ENCODE data around the gene FASN. TPM values are rescaled to one million over a fixed set of nuclear protein-coding genes. Genes with fewer than 3 reads are reported as not detected.

FASN gene
- total and polyA plus RNA-seq, 2 donors (not counting 1 experiment from before 2014, with no cell fraction given): 36.8 to 242 TPM

DNA sequence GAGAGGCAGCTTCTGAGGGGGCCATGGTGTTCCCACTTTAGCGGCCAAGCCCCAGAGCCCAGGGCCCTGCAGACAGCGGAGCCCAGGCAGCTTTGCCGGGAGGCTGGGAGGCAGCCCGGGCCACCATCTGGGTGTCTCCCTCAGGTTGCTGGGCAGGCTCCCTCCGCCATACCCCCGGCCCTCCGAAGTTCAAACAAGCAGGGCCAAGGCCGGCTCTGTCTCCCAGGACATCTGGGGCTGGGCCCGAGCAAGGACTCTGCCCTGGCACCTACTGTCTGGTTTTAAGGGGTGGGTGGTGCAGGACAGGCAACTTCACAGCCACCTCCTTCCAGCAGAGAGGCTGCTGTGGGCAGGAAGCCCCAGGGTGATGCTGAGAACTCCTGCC is 35.1 kb downstream of the FASN start:
- H2AFZ ChIP-seq (ENCODE audit: low read length): no peak overlapping the region
- no peaks in the 10 kb centered on the region for H3K9me3 ChIP-seq (ENCODE audit: control insufficient read depth, insufficient read depth, low read depth, low read length)
- no peak overlapping the region for H3K4me2 ChIP-seq (ENCODE audit: extremely low read depth, insufficient read depth, low read length)
- no peak overlapping the region for H3K4me3 ChIP-seq (replicated peaks in 1 of 4; ENCODE audit: control extremely low read depth in 1 of 4, insufficient read depth in 1 of 4, low read depth in 3 of 4, low read length in 4 of 4)
- H3K27me3 ChIP-seq (ENCODE audit: control insufficient read depth, insufficient read depth, low read length): no peaks in the 10 kb centered on the region
- no peaks in the 10 kb centered on the region for H4K20me1 ChIP-seq (ENCODE audit: control insufficient read depth, extremely low read depth, insufficient read depth, low read length)
- no peak for DNase-seq (ENCODE audit: low read depth in 2 of 2)
- no peak overlapping the region for H3K27ac ChIP-seq (ENCODE audit: insufficient read depth, low read length)
- TF ChIP-seq, protein P1, sequence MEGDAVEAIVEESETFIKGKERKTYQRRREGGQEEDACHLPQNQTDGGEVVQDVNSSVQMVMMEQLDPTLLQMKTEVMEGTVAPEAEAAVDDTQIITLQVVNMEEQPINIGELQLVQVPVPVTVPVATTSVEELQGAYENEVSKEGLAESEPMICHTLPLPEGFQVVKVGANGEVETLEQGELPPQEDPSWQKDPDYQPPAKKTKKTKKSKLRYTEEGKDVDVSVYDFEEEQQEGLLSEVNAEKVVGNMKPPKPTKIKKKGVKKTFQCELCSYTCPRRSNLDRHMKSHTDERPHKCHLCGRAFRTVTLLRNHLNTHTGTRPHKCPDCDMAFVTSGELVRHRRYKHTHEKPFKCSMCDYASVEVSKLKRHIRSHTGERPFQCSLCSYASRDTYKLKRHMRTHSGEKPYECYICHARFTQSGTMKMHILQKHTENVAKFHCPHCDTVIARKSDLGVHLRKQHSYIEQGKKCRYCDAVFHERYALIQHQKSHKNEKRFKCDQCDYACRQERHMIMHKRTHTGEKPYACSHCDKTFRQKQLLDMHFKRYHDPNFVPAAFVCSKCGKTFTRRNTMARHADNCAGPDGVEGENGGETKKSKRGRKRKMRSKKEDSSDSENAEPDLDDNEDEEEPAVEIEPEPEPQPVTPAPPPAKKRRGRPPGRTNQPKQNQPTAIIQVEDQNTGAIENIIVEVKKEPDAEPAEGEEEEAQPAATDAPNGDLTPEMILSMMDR (conservative IDR thresholded peaks at IDR 0.05 in 1 of 2, IDR thresholded peaks at IDR 0.05 in 1 of 2; ENCODE audit: low read depth in 1 of 2, low read length in 2 of 2): no peak
- no peak for TF ChIP-seq EZH2 (IDR thresholded peaks at IDR 0.05; ENCODE audit: low read length, missing control alignments)
- H3K9ac ChIP-seq (ENCODE audit: insufficient read depth, low read length): no peak overlapping the region
- H3K4me1 ChIP-seq (ENCODE audit: control insufficient read depth, extremely low read depth, insufficient read depth, low read length): no peaks in the 10 kb centered on the region
- peaks cover 12% of the 10 kb centered on the region for H3K79me2 ChIP-seq (ENCODE audit: control insufficient read depth, insufficient read depth, low read length)
- peaks cover 36% of the 10 kb centered on the region for H3K36me3 ChIP-seq (ENCODE audit: control insufficient read depth, insufficient read depth, low read length)

GRCh38 chr17:82062076-82062983 is 35.7 kb downstream of the FASN start:
- Histone ChIP-seq H3K27me3 (ENCODE audit: control insufficient read depth, insufficient read depth, low read length) (no peaks in the 10 kb centered on the region), H2AFZ (ENCODE audit: low read length) (no peak overlapping the region), H3K9ac (ENCODE audit: insufficient read depth, low read length) (no peak overlapping the region), H3K9me3 (ENCODE audit: control insufficient read depth, insufficient read depth, low read depth, low read length) (no peaks in the 10 kb centered on the region), H3K27ac (ENCODE audit: insufficient read depth, low read length) (no peak overlapping the region), H3K4me3 (replicated peaks in 1 of 4; ENCODE audit: control extremely low read depth in 1 of 4, insufficient read depth in 1 of 4, low read depth in 3 of 4, low read length in 4 of 4) (no peak overlapping the region), H4K20me1 (ENCODE audit: control insufficient read depth, extremely low read depth, insufficient read depth, low read length) (no peaks in the 10 kb centered on the region), H3K4me1 (ENCODE audit: control insufficient read depth, extremely low read depth, insufficient read depth, low read length) (no peaks in the 10 kb centered on the region), H3K4me2 (ENCODE audit: extremely low read depth, insufficient read depth, low read length) (no peak overlapping the region), H3K36me3 (ENCODE audit: control insufficient read depth, insufficient read depth, low read length) (peaks cover 36% of the 10 kb centered on the region), H3K79me2 (ENCODE audit: control insufficient read depth, insufficient read depth, low read length) (peaks cover 12% of the 10 kb centered on the region)
- TF ChIP-seq, protein P1 (conservative IDR thresholded peaks at IDR 0.05 in 1 of 2, IDR thresholded peaks at IDR 0.05 in 1 of 2; ENCODE audit: low read depth in 1 of 2, low read length in 2 of 2): no peak
- TF ChIP-seq EZH2 (IDR thresholded peaks at IDR 0.05; ENCODE audit: low read length, missing control alignments): no peak
- no peak for DNase-seq (ENCODE audit: low read depth in 2 of 2)

GRCh38 chr17:82061047-82061925 is 36.8 kb downstream of the FASN start:
- H3K4me2 ChIP-seq (ENCODE audit: extremely low read depth, insufficient read depth, low read length): no peak overlapping the region
- H3K27ac ChIP-seq (ENCODE audit: insufficient read depth, low read length): no peak overlapping the region
- peaks cover 46% of the 10 kb centered on the region for H3K36me3 ChIP-seq (ENCODE audit: control insufficient read depth, insufficient read depth, low read length)
- H3K9ac ChIP-seq (ENCODE audit: insufficient read depth, low read length): no peak overlapping the region
- TF ChIP-seq EZH2 (IDR thresholded peaks at IDR 0.05; ENCODE audit: low read length, missing control alignments): no peak
- TF ChIP-seq, protein P1 (conservative IDR thresholded peaks at IDR 0.05 in 1 of 2, IDR thresholded peaks at IDR 0.05 in 1 of 2; ENCODE audit: low read depth in 1 of 2, low read length in 2 of 2): no peak
- no peaks in the 10 kb centered on the region for H4K20me1 ChIP-seq (ENCODE audit: control insufficient read depth, extremely low read depth, insufficient read depth, low read length)
- H2AFZ ChIP-seq (ENCODE audit: low read length): no peak overlapping the region
- no peaks in the 10 kb centered on the region for H3K4me1 ChIP-seq (ENCODE audit: control insufficient read depth, extremely low read depth, insufficient read depth, low read length)
- no peak for DNase-seq (ENCODE audit: low read depth in 2 of 2)
- H3K4me3 ChIP-seq (replicated peaks in 1 of 4; ENCODE audit: control extremely low read depth in 1 of 4, insufficient read depth in 1 of 4, low read depth in 3 of 4, low read length in 4 of 4): no peak overlapping the region
- H3K9me3 ChIP-seq (ENCODE audit: control insufficient read depth, insufficient read depth, low read depth, low read length): no peaks in the 10 kb centered on the region
- H3K27me3 ChIP-seq (ENCODE audit: control insufficient read depth, insufficient read depth, low read length): no peaks in the 10 kb centered on the region
- H3K79me2 ChIP-seq (ENCODE audit: control insufficient read depth, insufficient read depth, low read length): peaks cover 12% of the 10 kb centered on the region
